Astrocyte of the cerebellum (primary cell): ENCODE measurements around the gene LGALS7B.
"Not testable (repeated sequence)": the region's sequence is repeated elsewhere in the genome, so short reads cannot be mapped to it uniquely, and the experiment has no call there.

Source experiments
- DNase-seq: peaks from one replicate; pipeline ENCODE4 v3.0.0-alpha.2; 2011; ENCODE audit warnings: low read depth
- H3K4me3 ChIP-seq: 2 replicates; pipeline ENCODE4 v1.5.1; 2011; ENCODE audit warnings: mild to moderate bottlenecking, low read depth, low read length, moderate library complexity
- CTCF ChIP-seq: IDR thresholded peaks from 2 replicates; pipeline ENCODE4 v1.5.1; 2012; ENCODE audit warnings: low read length, low read depth, moderate library complexity, mild to moderate bottlenecking; ENCODE audit errors: missing control alignments
- in situ Hi-C: cut with HindIII; loops from 2 replicates; pipeline ENCODE4 v1.10.0; 2017; ENCODE audit warnings: low sequenced_read_pairs

LGALS7B gene

GRCh38 chr19:38808741-38809140, 19.7 kb downstream of the LGALS7B start:
- no peak overlapping the region for H3K4me3 ChIP-seq
- TF ChIP-seq CTCF: no peak
- no peak for DNase-seq
- in situ Hi-C loops: no loop called here

- in situ Hi-C loops: no loop called here
- DNase-seq: no peak
- no peak for TF ChIP-seq CTCF
- H3K4me3 ChIP-seq: no peak overlapping the region
Observed at GRCh38 chr19:38809592-38810252, 20.7 kb downstream of the LGALS7B start.

- no peak overlapping the region for H3K4me3 ChIP-seq
- no peak for DNase-seq
- TF ChIP-seq CTCF: no peak
- in situ Hi-C loops: no loop called here
Observed at GRCh38 chr19:38812009-38812840, 23.2 kb downstream of the LGALS7B start.

GRCh38 chr19:38812841-38813320, 23.9 kb downstream of the LGALS7B start, which contains the start of gene LGALS4:
TSS of gene LGALS4 (minus strand) at chr19:38812945. CDS start at chr19:38812886, 59 bp downstream.
- in situ Hi-C loops: no loop called here
- H3K4me3 ChIP-seq: no peak within 1 kb of the TSS
- no peak for DNase-seq
- TF ChIP-seq CTCF: no peak

- H3K4me3 ChIP-seq: no peak overlapping the region
- no peak for DNase-seq
- no peak for TF ChIP-seq CTCF
- in situ Hi-C loops: no loop called here
Observed at GRCh38 chr19:38813323-38813722, 24.3 kb downstream of the LGALS7B start.

GRCh38 chr19:38813932-38814331, 24.9 kb downstream of the LGALS7B start:
- H3K4me3 ChIP-seq, in situ Hi-C loops: not testable (repeated sequence)

More at GRCh38 chr19:38813932-38814331, 24.9 kb downstream of the LGALS7B start:
- DNase-seq: not testable (repeated sequence)
